Stimulated activated naive CD4-positive, alpha-beta T cell treated with Interleukin-2 at 50 U/mL for 16 hours (primary cell): ENCODE results near the gene ADD2.

ENCODE experiments used
- DNase-seq: peaks from one replicate; lab custom pipeline; 2025; lab: John Stamatoyannopoulos, UW

Gene ADD2

GRCh38 chr2:70698847-70699246 lies 69.2 kb downstream of the ADD2 start:
- no peak for DNase-seq

GRCh38 chr2:70697603-70698383 lies 70.2 kb downstream of the ADD2 start:
- DNase-seq = no peak

- DNase-seq = no peak
Measured at GRCh38 chr2:70696142-70696541, 71.9 kb downstream of the ADD2 start.

GRCh38 chr2:70692256-70692655 lies 75.7 kb downstream of the ADD2 start:
- no peak for DNase-seq

- no peak for DNase-seq
Measured at GRCh38 chr2:70691497-70692140, 76.4 kb downstream of the ADD2 start.

- no peak for DNase-seq
Measured at GRCh38 chr2:70690846-70691245, 77.2 kb downstream of the ADD2 start.

GRCh38 chr2:70688427-70688826 lies 79.6 kb downstream of the ADD2 start:
- DNase-seq = no peak

- DNase-seq = no peak
Measured at GRCh38 chr2:70687461-70687795, 80.6 kb downstream of the ADD2 start.

- DNase-seq = no peak
Measured at GRCh38 chr2:70686577-70687460, 81.2 kb downstream of the ADD2 start.

- no peak for DNase-seq
Measured at GRCh38 chr2:70685771-70686171, 82.2 kb downstream of the ADD2 start.

GRCh38 chr2:70684846-70685622 lies 83.0 kb downstream of the ADD2 start:
- DNase-seq = no peak

GRCh38 chr2:70683455-70683854 lies 84.5 kb downstream of the ADD2 start:
- DNase-seq = no peak

- DNase-seq = no peak
Measured at GRCh38 chr2:70680735-70681134, 87.3 kb downstream of the ADD2 start.

GRCh38 chr2:70679259-70679658 lies 88.7 kb downstream of the ADD2 start:
- no peak for DNase-seq

GRCh38 chr2:70678576-70679143 lies 89.3 kb downstream of the ADD2 start:
- no peak for DNase-seq

- no peak for DNase-seq
Measured at GRCh38 chr2:70676301-70677035, 91.5 kb downstream of the ADD2 start.

- DNase-seq = no peak
Measured at GRCh38 chr2:70675862-70676261, 92.1 kb downstream of the ADD2 start.

- no peak for DNase-seq
Measured at GRCh38 chr2:70674636-70675430, 93.2 kb downstream of the ADD2 start.

- DNase-seq = no peak
Measured at GRCh38 chr2:70673041-70673647, 94.9 kb downstream of the ADD2 start.
